ENCODE data around the gene JAZF1. TPM values are rescaled to one million over a fixed set of nuclear protein-coding genes. Genes with fewer than 3 reads are reported as not detected.

The JAZF1 gene
- total RNA-seq, 1 experiment from 2014 or later: 0.90 TPM

DNA sequence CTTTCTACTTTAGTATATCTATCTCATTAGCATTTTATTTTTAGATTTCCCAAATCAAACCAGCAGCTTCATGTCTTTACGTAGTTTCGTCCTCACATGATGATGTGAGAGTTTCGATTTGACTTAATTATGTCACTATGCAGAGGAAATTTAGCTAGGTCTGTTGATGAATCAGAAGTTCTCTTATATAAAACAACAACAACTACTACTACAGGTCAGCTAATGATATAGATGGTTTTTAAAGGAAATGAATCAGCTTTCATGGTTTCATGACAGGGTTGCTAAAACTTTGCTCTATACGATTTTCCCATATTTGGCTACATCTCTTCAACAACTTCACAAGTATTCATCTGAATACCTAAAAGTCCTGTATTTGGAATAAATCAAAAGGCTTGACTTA lies 28.6 kb downstream of the JAZF1 start:
- intact Hi-C loops (cut with micrococcal nuclease; ENCODE audit: unreplicated experiment): no loop called here

DNA sequence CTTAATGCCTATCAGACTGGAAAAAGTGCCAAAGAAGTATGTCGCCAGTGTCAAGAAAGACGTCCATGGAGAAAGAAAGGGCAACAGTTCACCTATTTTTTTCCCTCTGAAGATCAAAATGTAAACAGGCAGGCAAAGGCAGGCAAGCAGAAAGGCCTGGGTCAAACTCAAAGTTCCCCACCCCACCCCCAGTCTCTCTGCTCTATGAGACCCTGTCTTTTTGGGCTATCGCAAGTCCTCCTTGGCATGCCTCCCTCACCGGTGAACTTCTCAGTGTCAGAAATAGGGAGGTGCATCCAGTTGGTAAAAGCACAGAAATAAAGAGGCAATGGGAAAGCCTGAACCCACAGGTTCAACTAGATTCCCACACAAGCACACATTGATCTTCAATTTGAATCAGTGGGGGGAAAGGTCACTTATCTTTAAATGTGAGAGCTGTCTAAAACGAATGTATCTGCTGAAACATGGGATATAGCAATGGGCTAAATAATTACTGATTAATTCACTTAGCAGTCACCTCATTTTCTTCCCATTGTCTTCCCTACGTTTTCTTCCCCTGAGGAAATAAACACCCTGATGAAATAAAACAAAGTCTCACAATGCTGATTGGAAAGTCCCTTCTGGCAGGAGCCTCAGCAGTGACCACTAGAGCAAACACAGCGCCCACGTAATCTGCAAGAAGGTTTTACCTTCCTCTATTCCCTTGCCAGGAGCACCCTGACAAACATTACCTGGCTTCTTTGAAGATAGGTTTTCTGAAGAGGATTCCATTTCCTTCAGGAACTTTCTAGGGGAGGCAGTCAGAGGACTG lies 31.1 kb downstream of the JAZF1 start:
- POLR2A ChIA-PET (ENCODE audit: unreplicated experiment): no interaction called here
- Histone ChIP-seq H3K4me3 (no peak overlapping the region), H2AFZ (no peak overlapping the region), H3K4me2 (no peak overlapping the region), H3K79me2 (ENCODE audit: low read depth) (no peaks in the 10 kb centered on the region), H3K9me2 (ENCODE audit: insufficient read depth) (no peaks in the 10 kb centered on the region), H3F3A (ENCODE audit: insufficient read depth, low read depth) (no peaks in the 10 kb centered on the region), H4K20me1 (ENCODE audit: insufficient read depth) (no peaks in the 10 kb centered on the region), H3K27ac (no peak overlapping the region), H3K4me1 (replicated peaks; ENCODE audit: insufficient read depth) (no peaks in the 10 kb centered on the region; the same call in 1 of the 2 replicates), H3K9me3 (ENCODE audit: insufficient read depth, low read depth) (no peaks in the 10 kb centered on the region), H3K27me3 (ENCODE audit: insufficient read depth, low read depth) (no peaks in the 10 kb centered on the region), H3K36me3 (ENCODE audit: low read depth) (no peaks in the 10 kb centered on the region)
- CTCF ChIA-PET: no interaction called here
- DNase-seq: no peak
- no TSS peak for BruUV-seq (replicated peaks)
- intact Hi-C loops (cut with micrococcal nuclease; ENCODE audit: unreplicated experiment): no loop called here
- TF ChIP-seq, protein P1, sequence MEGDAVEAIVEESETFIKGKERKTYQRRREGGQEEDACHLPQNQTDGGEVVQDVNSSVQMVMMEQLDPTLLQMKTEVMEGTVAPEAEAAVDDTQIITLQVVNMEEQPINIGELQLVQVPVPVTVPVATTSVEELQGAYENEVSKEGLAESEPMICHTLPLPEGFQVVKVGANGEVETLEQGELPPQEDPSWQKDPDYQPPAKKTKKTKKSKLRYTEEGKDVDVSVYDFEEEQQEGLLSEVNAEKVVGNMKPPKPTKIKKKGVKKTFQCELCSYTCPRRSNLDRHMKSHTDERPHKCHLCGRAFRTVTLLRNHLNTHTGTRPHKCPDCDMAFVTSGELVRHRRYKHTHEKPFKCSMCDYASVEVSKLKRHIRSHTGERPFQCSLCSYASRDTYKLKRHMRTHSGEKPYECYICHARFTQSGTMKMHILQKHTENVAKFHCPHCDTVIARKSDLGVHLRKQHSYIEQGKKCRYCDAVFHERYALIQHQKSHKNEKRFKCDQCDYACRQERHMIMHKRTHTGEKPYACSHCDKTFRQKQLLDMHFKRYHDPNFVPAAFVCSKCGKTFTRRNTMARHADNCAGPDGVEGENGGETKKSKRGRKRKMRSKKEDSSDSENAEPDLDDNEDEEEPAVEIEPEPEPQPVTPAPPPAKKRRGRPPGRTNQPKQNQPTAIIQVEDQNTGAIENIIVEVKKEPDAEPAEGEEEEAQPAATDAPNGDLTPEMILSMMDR (conservative IDR thresholded peaks at IDR 0.05): no peak
- TF ChIP-seq EZH2 (IDR thresholded peaks at IDR 0.05; ENCODE audit: low read depth): no peak

More for the DNA sequence above, 28.6 kb downstream of the JAZF1 start:
- Histone ChIP-seq H3K79me2 (ENCODE audit: low read depth) (no peaks in the 10 kb centered on the region), H3F3A (ENCODE audit: insufficient read depth, low read depth) (peaks cover 14% of the 10 kb centered on the region; the same call in 1 of the 2 replicates), H3K9me2 (ENCODE audit: insufficient read depth) (no peaks in the 10 kb centered on the region), H3K36me3 (ENCODE audit: low read depth) (no peaks in the 10 kb centered on the region), H3K27ac (no peak overlapping the region), H2AFZ (no peak overlapping the region), H3K4me3 (no peak overlapping the region), H4K20me1 (ENCODE audit: insufficient read depth) (no peaks in the 10 kb centered on the region), H3K9me3 (ENCODE audit: insufficient read depth, low read depth) (no peaks in the 10 kb centered on the region), H3K27me3 (ENCODE audit: insufficient read depth, low read depth) (no peaks in the 10 kb centered on the region), H3K4me1 (replicated peaks; ENCODE audit: insufficient read depth) (peaks cover 23% of the 10 kb centered on the region), H3K4me2 (no peak overlapping the region)
- DNase-seq: no peak
- no TSS peak for BruUV-seq (replicated peaks)
- POLR2A ChIA-PET (ENCODE audit: unreplicated experiment): no interaction called here
- CTCF ChIA-PET: no interaction called here
- TF ChIP-seq, protein P1 (conservative IDR thresholded peaks at IDR 0.05): no peak
- no peak for TF ChIP-seq EZH2 (IDR thresholded peaks at IDR 0.05; ENCODE audit: low read depth)

DNA sequence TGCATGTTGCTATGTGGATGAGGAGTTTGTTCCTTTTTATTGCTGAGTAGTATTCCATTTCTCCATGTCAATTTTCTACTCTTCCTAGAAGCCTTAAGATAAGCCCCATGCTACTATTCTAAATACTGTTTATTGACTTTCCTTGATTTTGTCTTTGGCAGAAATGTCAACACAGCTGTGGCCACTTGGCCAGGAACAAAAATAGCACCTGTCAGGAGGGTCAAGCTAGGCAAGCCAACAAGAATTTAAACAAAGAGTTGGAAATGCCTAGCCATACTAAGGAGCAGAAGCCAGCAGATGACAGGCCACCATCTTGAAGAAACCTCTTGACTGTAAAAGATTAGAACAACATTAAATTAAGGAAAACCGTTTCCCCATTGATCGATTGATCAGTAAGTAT lies 34.7 kb downstream of the JAZF1 start:
- Histone ChIP-seq H3K9me2 (ENCODE audit: insufficient read depth) (no peaks in the 10 kb centered on the region), H3K79me2 (ENCODE audit: low read depth) (no peaks in the 10 kb centered on the region), H3K27ac (no peak overlapping the region), H3K27me3 (ENCODE audit: insufficient read depth, low read depth) (no peaks in the 10 kb centered on the region), H2AFZ (no peak overlapping the region), H3K4me3 (no peak overlapping the region), H3K9me3 (ENCODE audit: insufficient read depth, low read depth) (no peaks in the 10 kb centered on the region), H4K20me1 (ENCODE audit: insufficient read depth) (no peaks in the 10 kb centered on the region), H3K4me1 (replicated peaks; ENCODE audit: insufficient read depth) (no peaks in the 10 kb centered on the region), H3K4me2 (no peak overlapping the region), H3K36me3 (ENCODE audit: low read depth) (no peaks in the 10 kb centered on the region), H3F3A (ENCODE audit: insufficient read depth, low read depth) (no peaks in the 10 kb centered on the region)
- intact Hi-C loops (cut with micrococcal nuclease; ENCODE audit: unreplicated experiment): no loop called here
- no TSS peak for BruUV-seq (replicated peaks)
- ChIA-PET CTCF (no interaction called here), POLR2A (ENCODE audit: unreplicated experiment) (no interaction called here)
- TF ChIP-seq EZH2 (IDR thresholded peaks at IDR 0.05; ENCODE audit: low read depth): no peak
- TF ChIP-seq, protein P1 (conservative IDR thresholded peaks at IDR 0.05): no peak
- no peak for DNase-seq

All from PC-9 (cell line).